GM21619 (cell line): ENCODE measurements around the gene ZNF384.

Source experiments
- ATAC-seq: cut with Tn5 transposase; IDR thresholded peaks from one replicate; pipeline ENCODE4 v1.9.1; 2021; ENCODE audit not compliant: unreplicated experiment

The ZNF384 gene

GRCh38 chr12:6699259-6699988 is 10.2 kb upstream of the ZNF384 start:
- no peak for ATAC-seq

GRCh38 chr12:6698352-6699046 is 9.3 kb upstream of the ZNF384 start:
- no peak for ATAC-seq

- no peak for ATAC-seq
Observed at GRCh38 chr12:6697584-6698351, 8.6 kb upstream of the ZNF384 start.

- no peak for ATAC-seq
Observed at GRCh38 chr12:6696690-6697583, 7.8 kb upstream of the ZNF384 start.

GRCh38 chr12:6695313-6696045 is 6.3 kb upstream of the ZNF384 start:
- ATAC-seq: no peak

GRCh38 chr12:6694701-6695100 is 5.5 kb upstream of the ZNF384 start:
- ATAC-seq: no peak

GRCh38 chr12:6693832-6694355 is 4.7 kb upstream of the ZNF384 start:
- no peak for ATAC-seq

- no peak for ATAC-seq
Observed at GRCh38 chr12:6692888-6693287, 3.7 kb upstream of the ZNF384 start.

- no peak for ATAC-seq
Observed at GRCh38 chr12:6691473-6691872, 2.3 kb upstream of the ZNF384 start.

- ATAC-seq: peak; percentile 2
Observed at GRCh38 chr12:6688543-6688998, 604 bp downstream of the ZNF384 start.

GRCh38 chr12:6685814-6686213 is 3.4 kb downstream of the ZNF384 start:
- ATAC-seq: no peak

- ATAC-seq: no peak
Observed at GRCh38 chr12:6684609-6685008, 4.6 kb downstream of the ZNF384 start.

GRCh38 chr12:6676962-6677361 is 12.2 kb downstream of the ZNF384 start:
- no peak for ATAC-seq

- no peak for ATAC-seq
Observed at GRCh38 chr12:6672143-6672542, 17.0 kb downstream of the ZNF384 start.

- no peak for ATAC-seq
Observed at GRCh38 chr12:6667559-6668210, 21.5 kb downstream of the ZNF384 start.

GRCh38 chr12:6666211-6666610 is 23.0 kb downstream of the ZNF384 start:
- ATAC-seq: no peak

- ATAC-seq: no peak
Observed at GRCh38 chr12:6664902-6665301, 24.3 kb downstream of the ZNF384 start.

GRCh38 chr12:6662906-6663742 is 26.1 kb downstream of the ZNF384 start, which contains the start of gene ING4:
Gene ING4, minus strand, starts transcription at chr12:6663119. Its CDS starts 18 bp downstream, at chr12:6663101.
- peak; percentile 99 for ATAC-seq
